IMR-90 (cell line): Measurements from ENCODE around the gene TMEM114. TPM values are rescaled to one million over a fixed set of nuclear protein-coding genes. Genes with fewer than 3 reads are reported as not detected.

ENCODE experiments used
- ATAC-seq: fragments of 200-7000 bp; cut with Tn5 transposase; 2 replicates; pipeline ENCODE4 v1.9.1; 2020; ENCODE audit warnings: low read depth, mild to moderate bottlenecking, moderate library complexity
- BruUV-seq: library from RNA; stranded (reverse); fragments of 400-500 nt; replicated peaks from 2 replicates; lab custom pipeline; 2021; lab: Mats Ljungman, UMichigan
- CTCF ChIA-PET: fragments of 300-600 bp; formaldehyde crosslinking; extraction: SDS; loops from one replicate; lab custom pipeline; 2021; ENCODE audit warnings: antibody characterized with exemption; lab: Yijun Ruan, JAX
- POLR2A ChIA-PET: fragments of 300-600 bp; sonication (Branson Sonifier 250); formaldehyde crosslinking; loops from one replicate; lab custom pipeline; 2022; ENCODE audit warnings: antibody characterized with exemption; ENCODE audit not compliant: unreplicated experiment; lab: Charles Lee
- DNase-seq: peaks from one replicate; pipeline ENCODE4 v3.0.0; 2013
- H2AFZ ChIP-seq: replicated peaks from 2 replicates; pipeline ENCODE3; 2013; ENCODE audit warnings: low read length, mild to moderate bottlenecking; ENCODE audit not compliant: poor library complexity
- H2AK5ac ChIP-seq: 2 replicates; pipeline ENCODE4 v1.6.1; 2013; ENCODE audit warnings: low read depth, low read length, inconsistent platforms
- H2AK9ac ChIP-seq: replicated peaks from 2 replicates; pipeline ENCODE3; 2013; ENCODE audit warnings: mild to moderate bottlenecking, low read depth, low read length, moderate library complexity; ENCODE audit not compliant: poor library complexity
- H2BK120ac ChIP-seq: 2 replicates; pipeline ENCODE4 v1.6.1; 2013; ENCODE audit warnings: low read depth, low read length, inconsistent platforms
- H2BK15ac ChIP-seq: 3 replicates; pipeline ENCODE4 v1.6.1; 2013; ENCODE audit warnings: low read depth, low read length, inconsistent platforms
- H2BK20ac ChIP-seq: 2 replicates; pipeline ENCODE4 v1.6.1; 2013; ENCODE audit warnings: low read depth, mild to moderate bottlenecking, inconsistent platforms, low read length, moderate library complexity
- H2BK5ac ChIP-seq: 2 replicates; pipeline ENCODE4 v1.6.1; 2013; ENCODE audit warnings: mild to moderate bottlenecking, low read depth, low read length, inconsistent platforms; ENCODE audit not compliant: poor library complexity, severe bottlenecking
- H3K14ac ChIP-seq: replicated peaks from 2 replicates; pipeline ENCODE4 v1.6.1; 2013; ENCODE audit warnings: low read depth, low read length, inconsistent platforms
- H3K18ac ChIP-seq: 2 replicates; pipeline ENCODE4 v1.6.1; 2013; ENCODE audit warnings: low read depth, low read length, control low read depth
- H3K23ac ChIP-seq: 2 replicates; pipeline ENCODE4 v1.6.1; 2013; ENCODE audit warnings: low read depth, low read length, inconsistent platforms
- H3K27ac ChIP-seq: 2 replicates; pipeline ENCODE4 v1.5.1; 2013; ENCODE audit warnings: mild to moderate bottlenecking, control low read depth, low read length; ENCODE audit not compliant: insufficient read depth
- H3K27me3 ChIP-seq: 2 replicates; pipeline ENCODE4 v1.6.1; 2013; ENCODE audit warnings: low read length; ENCODE audit not compliant: control insufficient read depth, insufficient read depth
- H3K36me3 ChIP-seq: 2 replicates; pipeline ENCODE4 v1.6.1; 2013; ENCODE audit warnings: low read length, mixed read lengths; ENCODE audit not compliant: control insufficient read depth, insufficient read depth
- H3K4ac ChIP-seq: 2 replicates; pipeline ENCODE4 v1.6.1; 2013; ENCODE audit warnings: low read depth, low read length, inconsistent platforms
- H3K4me1 ChIP-seq: 2 replicates; pipeline ENCODE4 v1.6.1; 2013; ENCODE audit warnings: low read length, mixed read lengths; ENCODE audit not compliant: control insufficient read depth, insufficient read depth
- H3K4me2 ChIP-seq: 2 replicates; pipeline ENCODE4 v1.6.1; 2013; ENCODE audit warnings: low read depth, mild to moderate bottlenecking, control low read depth, low read length, moderate library complexity
- H3K4me3 ChIP-seq: 2 replicates; pipeline ENCODE4 v1.5.1; 2013; ENCODE audit warnings: low read depth, mild to moderate bottlenecking, control low read depth, low read length, moderate library complexity; ENCODE audit not compliant: insufficient read depth
- H3K56ac ChIP-seq: 2 replicates; pipeline ENCODE4 v1.6.1; 2013; ENCODE audit warnings: low read length, inconsistent platforms; ENCODE audit not compliant: insufficient read depth; ENCODE audit errors: extremely low read depth
- H3K79me1 ChIP-seq, 2 experiments: 2 replicates each; pipeline ENCODE4 v1.6.1; 2013; ENCODE audit warnings: low read length in 2 of 2, inconsistent platforms in 1 of 2, low read depth in 1 of 2
- H3K9ac ChIP-seq: 2 replicates; pipeline ENCODE4 v1.6.1; 2013; ENCODE audit warnings: low read depth, low read length, control low read depth
- H3K9me1 ChIP-seq: 2 replicates; pipeline ENCODE4 v1.6.1; 2013; ENCODE audit warnings: low read length, inconsistent platforms; ENCODE audit not compliant: insufficient read depth
- H3K9me3 ChIP-seq: 2 replicates; pipeline ENCODE4 v1.6.1; 2013; ENCODE audit warnings: low read length; ENCODE audit not compliant: control insufficient read depth, insufficient read depth
- H4K20me1 ChIP-seq: 2 replicates; pipeline ENCODE4 v1.6.1; 2013; ENCODE audit warnings: low read length, inconsistent platforms; ENCODE audit not compliant: insufficient read depth
- H4K5ac ChIP-seq: 2 replicates; pipeline ENCODE4 v1.6.1; 2013; ENCODE audit warnings: mild to moderate bottlenecking, low read depth, low read length, control low read depth
- H4K8ac ChIP-seq, 2 experiments: 2 replicates each; pipeline ENCODE4 v1.6.1; 2013; ENCODE audit warnings: low read depth in 2 of 2, low read length in 2 of 2, control low read depth in 1 of 2, inconsistent platforms in 1 of 2
- H4K91ac ChIP-seq: 2 replicates; pipeline ENCODE4 v1.6.1; 2013; ENCODE audit warnings: low read depth, low read length, inconsistent platforms; ENCODE audit not compliant: insufficient read depth
- CHD1 ChIP-seq: IDR thresholded peaks from 2 replicates; pipeline ENCODE4 v1.6.1; 2012; ENCODE audit warnings: low read depth, low read length, improper control_type of control experiment
- ELK1 ChIP-seq: fragments of 150-350 bp; IDR thresholded peaks from 2 replicates; pipeline ENCODE4 v1.6.1; 2016; ENCODE audit warnings: low read depth, mild to moderate bottlenecking, low read length, moderate library complexity, borderline replicate concordance
- MAFK ChIP-seq: IDR thresholded peaks from 2 replicates; pipeline ENCODE4 v1.6.1; 2012; ENCODE audit warnings: low read depth, low read length, improper control_type of control experiment
- POLR2A ChIP-seq: IDR thresholded peaks from 2 replicates; pipeline ENCODE4 v1.6.1; 2012; ENCODE audit warnings: mild to moderate bottlenecking, low read depth, low read length
- RAD21 ChIP-seq: IDR thresholded peaks from 2 replicates; pipeline ENCODE4 v1.6.1; 2012; ENCODE audit warnings: low read length, improper control_type of control experiment
- RFX5 ChIP-seq: IDR thresholded peaks from 2 replicates; pipeline ENCODE4 v1.8.0; 2012; ENCODE audit warnings: low read depth, mild to moderate bottlenecking, low read length, moderate library complexity
- USF2 ChIP-seq: fragments of 150-350 bp; IDR thresholded peaks from 2 replicates; pipeline ENCODE4 v1.6.1; 2017; ENCODE audit warnings: mild to moderate bottlenecking, antibody characterized with exemption, low read length, low read depth
- WGBS, 2 experiments: methylation state at CpG; one replicate each; pipeline versions ENCODE4 v1.1.5 to v1.1.7; 2013; ENCODE audit warnings: missing lambda C conversion rate in 2 of 2; ENCODE audit not compliant: insufficient read length in 1 of 2; ENCODE audit errors: extremely low coverage in 2 of 2; 5-methylcytosine and 5-hydroxymethylcytosine counted together
- dilution Hi-C: fragments of 300-500 bp; cut with HindIII; formaldehyde crosslinking; loops from one replicate; pipeline ENCODE4 v1.14.3; 2018; ENCODE audit warnings: low sequenced_read_pairs; ENCODE audit not compliant: unreplicated experiment
- in situ Hi-C: fragments of 300-500 bp; cut with MboI; formaldehyde crosslinking; loops from 3 replicates; pipeline ENCODE4 v1.14.3; 2019; ENCODE audit warnings: low sequenced_read_pairs, inconsistent platforms, mixed read lengths
- intact Hi-C: fragments of 100-400 bp; cut with micrococcal nuclease; formaldehyde crosslinking; loops from 2 replicates; pipeline ENCODE4 v1.10.0; 2022
- polyA plus RNA-seq, 3 experiments: library from polyadenylated mRNA; depleted of rRNA; stranded (reverse); fragments of >200 nt; gene quantifications; 2 replicates each; pipeline ENCODE4 v1.2.3, GENCODE V29; 2012; ENCODE audit warnings: low replicate concordance in 1 of 3
- total RNA-seq: library from RNA; depleted of rRNA; stranded (reverse); fragments of >200 nt; gene quantifications from 2 replicates; pipeline ENCODE4 v1.2.3, GENCODE V29; 2012

Gene TMEM114
- total and polyA plus RNA-seq, 2 of the 4 experiments (the other 2 are of a cell fraction) = not detected

- intact Hi-C loops = no loop called here
- Histone ChIP-seq H3K14ac (no peak overlapping the region), H4K91ac (no peak overlapping the region), H2AK9ac (no peak overlapping the region), H3K4me3 (peak overlapping the region; percentile 91), H2BK5ac (no peak overlapping the region), H3K18ac (no peak overlapping the region), H3K27me3 (peaks cover 2% of the 10 kb centered on the region; the same call in 1 of the 2 replicates), H3K36me3 (peaks cover 11% of the 10 kb centered on the region), H2AFZ (peak overlapping the region; percentile 98), H3K9me1 (peaks cover 3% of the 10 kb centered on the region; the same call in 1 of the 2 replicates), H3K4ac (no peak overlapping the region), H3K9me3 (no peaks in the 10 kb centered on the region), H2AK5ac (no peak overlapping the region), H2BK15ac (no peak overlapping the region), H3K23ac (no peak overlapping the region), H3K56ac (no peak overlapping the region), H3K27ac (no peak overlapping the region), H4K20me1 (peaks cover 3% of the 10 kb centered on the region; the same call in 1 of the 2 replicates), H2BK120ac (no peak overlapping the region), H3K9ac (no peak overlapping the region), H2BK20ac (no peak overlapping the region), H3K79me1 (peaks cover 12 to 40% of the 10 kb centered on the region in 2 experiments), H3K4me2 (peak overlapping the region; percentile 6; the same call in 1 of the 2 replicates), H4K8ac (peak overlapping the region; percentile 37 to 98; a peak in 2 of 4 replicates), H3K4me1 (no peaks in the 10 kb centered on the region), H4K5ac (no peak overlapping the region)
- in situ Hi-C loops = no loop called here
- BruUV-seq = no TSS peak
- dilution Hi-C loops = no loop called here
- ATAC-seq = no peak
- DNase-seq = no peak
- WGBS, 2 experiments = 0% methylated on average over 3 of the region's 12 CpGs; no CpG with 5 or more reads in 1 of the 2 experiments
- ChIA-PET POLR2A (no interaction called here), CTCF (no interaction called here)
- TF ChIP-seq RAD21 (no peak), POLR2A (no peak), USF2 (no peak), ELK1 (no peak), CHD1 (no peak), RFX5 (no peak), MAFK (no peak)
Observed at GRCh38 chr16:8621222-8621571, 30.9 kb upstream of the TMEM114 start.
